Measurements from ENCODE around the gene PLAAT2.

GRCh38 chr11:63523151-63523550 lies 40.0 kb downstream of the PLAAT2 start:
- TF ChIP-seq YY1 (IDR thresholded peaks at IDR 0.05; ENCODE audit: insufficient read depth, insufficient read length) (no peak), ZNF274 (IDR thresholded peaks at IDR 0.05; ENCODE audit: low read depth, low read length) (no peak)

Data from NT2/D1 (cell line).